ACC112 (cell line): ENCODE data around the gene KAT2A.
A peak's percentile ranks its signal among the peaks of the same experiment; 100 is the strongest.

Experiments
- H2AFZ ChIP-seq: fragments of 200-600 bp; sonication (generic); one replicate; pipeline ENCODE4 v1.6.0; 2017; ENCODE audit warnings: antibody characterized with exemption, low read length; ENCODE audit not compliant: unreplicated experiment
- H3K27ac ChIP-seq: fragments of 200-600 bp; sonication (generic); 2 replicates; pipeline ENCODE4 v1.5.1; 2014; ENCODE audit warnings: low read depth, mild to moderate bottlenecking, antibody characterized with exemption, low read length, moderate library complexity
- H3K27me3 ChIP-seq: fragments of 200-600 bp; sonication (generic); 2 replicates; pipeline ENCODE4 v1.6.1; 2014; ENCODE audit warnings: mild to moderate bottlenecking, antibody characterized with exemption, low read length, moderate library complexity, mixed read lengths; ENCODE audit not compliant: insufficient read depth
- H3K36me3 ChIP-seq: fragments of 200-600 bp; sonication (generic); 2 replicates; pipeline ENCODE4 v1.6.1; 2016; ENCODE audit warnings: mild to moderate bottlenecking, antibody characterized with exemption, low read length, moderate library complexity, mixed read lengths; ENCODE audit not compliant: insufficient read depth
- H3K4me1 ChIP-seq: fragments of 200-600 bp; sonication (generic); one replicate; pipeline ENCODE4 v1.6.1; 2016; ENCODE audit warnings: low read length, mixed read lengths; ENCODE audit not compliant: insufficient read depth, unreplicated experiment, control insufficient read depth
- H3K4me3 ChIP-seq: fragments of 200-600 bp; sonication (generic); 2 replicates; pipeline ENCODE4 v1.5.1; 2014; ENCODE audit warnings: mild to moderate bottlenecking, low read depth, low read length
- H3K79me2 ChIP-seq: fragments of 200-600 bp; sonication (generic); one replicate; pipeline ENCODE4 v1.6.0; 2016; ENCODE audit warnings: low read length; ENCODE audit not compliant: control insufficient read depth, unreplicated experiment, insufficient read depth

Gene KAT2A

GRCh38 chr17:42113293-42114069, 7.7 kb downstream of the KAT2A start:
- H3K27ac ChIP-seq, result peak overlapping the region; percentile 89
- peaks cover 19% of the 10 kb centered on the region; the same call in 1 of the 2 replicates for H3K36me3 ChIP-seq
- H3K4me3 ChIP-seq, result peak overlapping the region; percentile 79
- H3K27me3 ChIP-seq, result no peaks in the 10 kb centered on the region
- peaks cover 28% of the 10 kb centered on the region for H3K4me1 ChIP-seq
- peaks cover 17% of the 10 kb centered on the region for H3K79me2 ChIP-seq
- no peak overlapping the region for H2AFZ ChIP-seq

GRCh38 chr17:42112552-42113176, 8.5 kb downstream of the KAT2A start, which contains the start of gene DHX58:
TSS of gene DHX58 (minus strand) at chr17:42112714. CDS start at chr17:42111892, 822 bp downstream.
- H2AFZ ChIP-seq, result no peak within 1 kb of the TSS
- H3K27me3 ChIP-seq, result no peaks in the 10 kb centered on the region
- peaks cover 28% of the 10 kb centered on the region for H3K4me1 ChIP-seq
- H3K36me3 ChIP-seq, result peaks cover 25% of the 10 kb centered on the region; the same call in 1 of the 2 replicates
- H3K79me2 ChIP-seq, result peaks cover 17% of the 10 kb centered on the region
- peak within 1 kb of the TSS; percentile 79 for H3K4me3 ChIP-seq
- peak within 1 kb of the TSS; percentile 89 for H3K27ac ChIP-seq

GRCh38 chr17:42111871-42112551, 9.2 kb downstream of the KAT2A start:
- H3K4me3 ChIP-seq, result peak overlapping the region; percentile 79
- H3K27me3 ChIP-seq, result no peaks in the 10 kb centered on the region
- no peak overlapping the region for H2AFZ ChIP-seq
- peaks cover 17% of the 10 kb centered on the region for H3K79me2 ChIP-seq
- peaks cover 29% of the 10 kb centered on the region; the same call in 1 of the 2 replicates for H3K36me3 ChIP-seq
- peak overlapping the region; percentile 89 for H3K27ac ChIP-seq
- H3K4me1 ChIP-seq, result peaks cover 28% of the 10 kb centered on the region

- Histone ChIP-seq H3K36me3 (peaks cover 29% of the 10 kb centered on the region; the same call in 1 of the 2 replicates), H3K4me1 (peaks cover 27% of the 10 kb centered on the region), H2AFZ (no peak overlapping the region), H3K4me3 (peak overlapping the region; percentile 79), H3K27me3 (no peaks in the 10 kb centered on the region), H3K27ac (peak overlapping the region; percentile 89; the same call in 1 of the 2 replicates), H3K79me2 (peaks cover 17% of the 10 kb centered on the region)
Observed at GRCh38 chr17:42111265-42111636, 9.9 kb downstream of the KAT2A start.

GRCh38 chr17:42110301-42111264, 10.6 kb downstream of the KAT2A start:
- Histone ChIP-seq H3K4me3 (peak overlapping the region; percentile 79), H3K79me2 (peaks cover 17% of the 10 kb centered on the region), H2AFZ (no peak overlapping the region), H3K36me3 (peaks cover 29% of the 10 kb centered on the region; the same call in 1 of the 2 replicates), H3K4me1 (peaks cover 22% of the 10 kb centered on the region), H3K27me3 (no peaks in the 10 kb centered on the region), H3K27ac (no peak overlapping the region)

GRCh38 chr17:42109086-42109485, 12.1 kb downstream of the KAT2A start:
- H3K4me1 ChIP-seq, result peaks cover 22% of the 10 kb centered on the region
- H3K4me3 ChIP-seq, result no peak overlapping the region
- H2AFZ ChIP-seq, result no peak overlapping the region
- peaks cover 29% of the 10 kb centered on the region; the same call in 1 of the 2 replicates for H3K36me3 ChIP-seq
- H3K79me2 ChIP-seq, result peaks cover 17% of the 10 kb centered on the region
- no peak overlapping the region for H3K27ac ChIP-seq
- no peaks in the 10 kb centered on the region for H3K27me3 ChIP-seq

GRCh38 chr17:42107597-42108576, 13.3 kb downstream of the KAT2A start:
- no peaks in the 10 kb centered on the region for H3K27me3 ChIP-seq
- H3K79me2 ChIP-seq, result peaks cover 13% of the 10 kb centered on the region
- no peak overlapping the region for H3K4me3 ChIP-seq
- H2AFZ ChIP-seq, result no peak overlapping the region
- H3K4me1 ChIP-seq, result peaks cover 12% of the 10 kb centered on the region
- peaks cover 25% of the 10 kb centered on the region; the same call in 1 of the 2 replicates for H3K36me3 ChIP-seq
- H3K27ac ChIP-seq, result no peak overlapping the region

GRCh38 chr17:42107124-42107523, 14.0 kb downstream of the KAT2A start:
- no peaks in the 10 kb centered on the region for H3K27me3 ChIP-seq
- H3K27ac ChIP-seq, result no peak overlapping the region
- H3K4me3 ChIP-seq, result no peak overlapping the region

GRCh38 chr17:42106009-42106408, 15.2 kb downstream of the KAT2A start:
- Histone ChIP-seq H3K79me2 (peaks cover 5% of the 10 kb centered on the region), H3K27ac (no peak overlapping the region), H3K27me3 (no peaks in the 10 kb centered on the region)

More at GRCh38 chr17:42107124-42107523, 14.0 kb downstream of the KAT2A start:
- no peak overlapping the region for H2AFZ ChIP-seq
- peaks cover 9% of the 10 kb centered on the region for H3K4me1 ChIP-seq
- H3K79me2 ChIP-seq, result peaks cover 13% of the 10 kb centered on the region
- H3K36me3 ChIP-seq, result peaks cover 25% of the 10 kb centered on the region; the same call in 1 of the 2 replicates

More at GRCh38 chr17:42106009-42106408, 15.2 kb downstream of the KAT2A start:
- Histone ChIP-seq H2AFZ (no peak overlapping the region), H3K36me3 (peaks cover 22% of the 10 kb centered on the region; the same call in 1 of the 2 replicates), H3K4me1 (peaks cover 7% of the 10 kb centered on the region), H3K4me3 (no peak overlapping the region)
